CD14-positive monocyte (primary cell): ENCODE data around the gene HIVEP3. TPM values are rescaled to one million over a fixed set of nuclear protein-coding genes. Genes with fewer than 3 reads are reported as not detected.

Source experiments
- DNase-seq, 3 donors: peaks; one replicate each; pipeline ENCODE4 v3.0.0-alpha.2; 2011 to 2022
- H2AFZ ChIP-seq: 2 replicates; pipeline ENCODE4 v1.6.0; 2012; ENCODE audit warnings: mild to moderate bottlenecking, low read depth, low read length, inconsistent platforms; ENCODE audit not compliant: insufficient read depth, poor library complexity, severe bottlenecking
- H3K27ac ChIP-seq, 2 donors: 1 replicate in 1 of 2; 2 replicates in 1 of 2; pipeline ENCODE4 v1.5.1; 2012 to 2013; ENCODE audit warnings: low read length in 2 of 2, control low read depth in 1 of 2, inconsistent platforms in 1 of 2, low read depth in 1 of 2, mild to moderate bottlenecking in 1 of 2
- H3K27me3 ChIP-seq, 2 donors: one replicate each; pipeline versions ENCODE4 v1.6.0 to v1.6.1; 2011 to 2013; ENCODE audit warnings: low read length in 2 of 2; ENCODE audit not compliant: control insufficient read depth in 2 of 2, insufficient read depth in 2 of 2
- H3K36me3 ChIP-seq, 2 donors: replicated peaks in 1 of 2; 1 replicate in 1 of 2; 2 replicates in 1 of 2; pipeline versions ENCODE4 v1.5.1 to v1.6.1; 2012 to 2013; ENCODE audit warnings: low read length in 2 of 2, control low read depth in 1 of 2, inconsistent platforms in 1 of 2, mild to moderate bottlenecking in 1 of 2; ENCODE audit not compliant: insufficient read depth in 2 of 2, control insufficient read depth in 1 of 2
- H3K4me1 ChIP-seq, 2 donors: 1 replicate in 1 of 2; 2 replicates in 1 of 2; pipeline versions ENCODE4 v1.5.1 to v1.6.1; 2012 to 2013; ENCODE audit warnings: low read length in 2 of 2, control low read depth in 1 of 2, inconsistent platforms in 1 of 2, mild to moderate bottlenecking in 1 of 2, moderate library complexity in 1 of 2; ENCODE audit not compliant: insufficient read depth in 2 of 2, control insufficient read depth in 1 of 2
- H3K4me2 ChIP-seq: replicated peaks from 2 replicates; pipeline ENCODE3; 2012; ENCODE audit warnings: low read length, moderate library complexity, mild to moderate bottlenecking; ENCODE audit not compliant: poor library complexity, severe bottlenecking; ENCODE audit errors: extremely low read depth
- H3K4me3 ChIP-seq, 3 experiments: fragments of 200-600 bp in 1 of 3; sonication (generic) in 1 of 3; replicated peaks in 1 of 3; 1 replicate in 2 of 3; 2 replicates in 1 of 3; pipeline ENCODE4 v1.5.1; 2011 to 2013; ENCODE audit warnings: low read length in 3 of 3, mild to moderate bottlenecking in 3 of 3, control low read depth in 2 of 3, low read depth in 2 of 3, inconsistent platforms in 1 of 3, moderate library complexity in 1 of 3
- H3K79me2 ChIP-seq: 2 replicates; pipeline ENCODE4 v1.6.0; 2012; ENCODE audit warnings: mild to moderate bottlenecking, control low read depth, inconsistent platforms, low read length, moderate library complexity; ENCODE audit not compliant: insufficient read depth
- H3K9ac ChIP-seq: 2 replicates; pipeline ENCODE4 v1.6.0; 2017; ENCODE audit warnings: low read length, mild to moderate bottlenecking; ENCODE audit not compliant: insufficient read depth, poor library complexity, severe bottlenecking
- H3K9me3 ChIP-seq, 2 donors: replicated peaks in 1 of 2; 1 replicate in 1 of 2; 2 replicates in 1 of 2; pipeline versions ENCODE4 v1.5.1 to v1.6.1; 2012 to 2013; ENCODE audit warnings: low read length in 2 of 2, control low read depth in 1 of 2; ENCODE audit not compliant: control insufficient read depth in 1 of 2, insufficient read depth in 1 of 2
- H4K20me1 ChIP-seq: 2 replicates; pipeline ENCODE4 v1.6.0; 2012; ENCODE audit warnings: mild to moderate bottlenecking, low read length, control low read depth, moderate library complexity; ENCODE audit not compliant: insufficient read depth
- H3K27ac Mint-ChIP-seq, 7 donors: one replicate each; pipeline ENCODE4 v1.8.0; 2020; ENCODE audit warnings: mild to moderate bottlenecking in 7 of 7, mixed read lengths in 7 of 7, moderate library complexity in 6 of 7, inconsistent platforms in 2 of 7
- H3K27me3 Mint-ChIP-seq, 3 donors: one replicate each; pipeline ENCODE4 v1.8.0; 2021 to 2022; ENCODE audit warnings: low read depth in 3 of 3, mild to moderate bottlenecking in 3 of 3, mixed read lengths in 3 of 3, moderate library complexity in 3 of 3, inconsistent platforms in 1 of 3
- H3K36me3 Mint-ChIP-seq, 2 donors: one replicate each; pipeline ENCODE4 v1.8.0; 2020; ENCODE audit warnings: mixed read lengths in 2 of 2, inconsistent platforms in 1 of 2, mild to moderate bottlenecking in 1 of 2
- H3K4me1 Mint-ChIP-seq: one replicate; pipeline ENCODE4 v1.8.0; 2020; ENCODE audit warnings: mild to moderate bottlenecking, mixed read lengths
- H3K4me3 Mint-ChIP-seq, 2 donors: one replicate each; pipeline ENCODE4 v1.8.0; 2020; ENCODE audit warnings: mild to moderate bottlenecking in 2 of 2, mixed read lengths in 2 of 2, moderate library complexity in 1 of 2
- H3K9me3 Mint-ChIP-seq, 7 donors: one replicate each; pipeline ENCODE4 v1.8.0; 2020 to 2022; ENCODE audit warnings: mixed read lengths in 7 of 7, mild to moderate bottlenecking in 6 of 7, moderate library complexity in 6 of 7, inconsistent platforms in 2 of 7
- CTCF ChIP-seq: fragments of 200-600 bp; IDR thresholded peaks from one replicate; pipeline ENCODE4 v1.8.0; 2022; ENCODE audit warnings: antibody characterized with exemption, mild to moderate bottlenecking
- WGBS: methylation state at CpG from one replicate; pipeline ENCODE4 v1.1.5; 2013; ENCODE audit warnings: missing lambda C conversion rate; ENCODE audit not compliant: insufficient coverage; 5-methylcytosine and 5-hydroxymethylcytosine counted together
- intact Hi-C, 2 donors: fragments of 100-400 bp; cut with micrococcal nuclease; formaldehyde crosslinking; loops; one replicate each; pipeline versions ENCODE4 v1.15.0 to v1.15.1; 2023
- polyA plus RNA-seq, 3 donors: library from polyadenylated mRNA; depleted of rRNA in 1 of 3; unstranded in 2 of 3; stranded (reverse) in 1 of 3; fragments of 300-500 nt in 2 of 3; fragments of >200 nt in 1 of 3; fragmentation: Illumina TruSeq in 2 of 3; gene quantifications; 1 replicate in 2 of 3; 2 replicates in 1 of 3; pipeline ENCODE4 v1.2.3, GENCODE V29; 2012 to 2021

Gene HIVEP3
- polyA plus RNA-seq, 3 donors: 1.2 to 3.7 (median 1.8) TPM

GRCh38 chr1:41738006-41738405 is 180.7 kb downstream of the HIVEP3 start:
- no peak for DNase-seq
- H3K4me3 ChIP-seq: peak overlapping the region in 1 of 3 experiments; percentile 57
- H3K9me3 ChIP-seq: no peaks in the 10 kb centered on the region
- peaks cover 97 to 100% of the 10 kb centered on the region in 2 donors for H3K4me1 ChIP-seq
- Mint-ChIP-seq H3K9me3 (peaks cover 0 to 2% (median 0%) of the 10 kb centered on the region in 7 donors), H3K36me3 (peaks cover 6 to 9% of the 10 kb centered on the region in 2 donors), H3K27me3 (peaks cover 0 to 4% (median 2%) of the 10 kb centered on the region in 3 donors), H3K27ac (peak overlapping the region; percentile 99 to 100 (median 99)), H3K4me1 (peaks cover 96% of the 10 kb centered on the region), H3K4me3 (peak overlapping the region in 1 of 2 donors; percentile 11)
- H3K9ac ChIP-seq: peak overlapping the region; percentile 71
- WGBS: 93% methylated on average over 6 of the region's 9 CpGs
- peaks cover 4% of the 10 kb centered on the region for H3K79me2 ChIP-seq
- H3K4me2 ChIP-seq: peak overlapping the region; percentile 44
- intact Hi-C loops: loop anchor here in 1 of 2 donors (1.0 kb wide), 1 partner anchor 8 kb away; no protein-coding TSS in a partner anchor
- peak overlapping the region; percentile 98 to 99 for H3K27ac ChIP-seq
- no peaks in the 10 kb centered on the region for H3K36me3 ChIP-seq
- H2AFZ ChIP-seq: no peak overlapping the region
- no peaks in the 10 kb centered on the region for H3K27me3 ChIP-seq
- H4K20me1 ChIP-seq: no peaks in the 10 kb centered on the region
- TF ChIP-seq CTCF: no peak

DNA sequence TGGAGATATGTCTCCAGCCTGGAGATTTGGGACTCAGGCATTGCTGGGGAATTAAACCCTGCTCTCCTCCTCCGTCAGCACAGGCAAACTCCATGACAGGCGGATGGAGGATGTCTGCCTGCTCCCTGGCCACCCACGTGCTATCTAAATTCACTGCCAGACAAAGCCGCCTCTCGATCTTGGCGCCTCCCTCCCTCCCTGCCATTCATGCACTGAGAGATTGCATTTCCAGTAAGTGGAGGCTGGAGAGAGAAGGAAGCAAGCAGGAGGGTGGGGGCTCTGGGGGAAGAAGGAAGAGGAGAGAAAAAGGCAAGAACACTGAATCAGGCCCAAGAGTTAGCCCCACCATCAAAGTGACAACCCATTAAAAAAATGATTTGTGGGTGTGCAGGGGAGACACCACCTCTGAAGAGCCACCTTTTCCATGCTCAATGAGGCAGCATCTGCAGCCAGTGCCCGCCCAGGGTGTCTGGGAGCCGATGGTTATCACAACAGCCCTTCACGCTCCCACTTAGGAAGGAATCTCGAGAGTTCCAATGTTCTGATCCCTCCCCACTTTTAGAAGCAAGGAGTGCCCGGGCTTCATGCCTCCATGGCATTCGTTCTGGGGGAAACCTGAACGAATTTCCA is 183.0 kb downstream of the HIVEP3 start:
- Histone ChIP-seq H3K4me1 (peaks cover 94 to 99% of the 10 kb centered on the region in 2 donors), H3K9ac (no peak overlapping the region), H4K20me1 (no peaks in the 10 kb centered on the region), H3K4me2 (no peak overlapping the region), H3K79me2 (peaks cover 4% of the 10 kb centered on the region), H3K27ac (peak overlapping the region in 1 of 2 donors; percentile 51), H2AFZ (peak overlapping the region; percentile 8), H3K4me3 (no peak overlapping the region), H3K27me3 (no peaks in the 10 kb centered on the region), H3K36me3 (no peaks in the 10 kb centered on the region), H3K9me3 (peaks cover 0 to 4% of the 10 kb centered on the region in 2 donors)
- peaks cover 0 to 14% (median 2%) of the 10 kb centered on the region in 7 donors for H3K9me3 Mint-ChIP-seq
- intact Hi-C loops: no loop called here
- DNase-seq: no peak
- H3K27me3 Mint-ChIP-seq: peaks cover 0 to 4% (median 2%) of the 10 kb centered on the region in 3 donors
- peak overlapping the region in 1 of 2 donors; percentile 71 for H3K4me3 Mint-ChIP-seq
- WGBS: 91% methylated on average over 6 of the region's 13 CpGs
- H3K36me3 Mint-ChIP-seq: peaks cover 6 to 13% of the 10 kb centered on the region in 2 donors
- H3K4me1 Mint-ChIP-seq: peaks cover 90% of the 10 kb centered on the region
- no peak for TF ChIP-seq CTCF
- peak overlapping the region in 6 of 7 donors; percentile 14 to 87 (median 73) for H3K27ac Mint-ChIP-seq
